NB4 (cell line): ENCODE measurements around the gene SPATA13.

Experiments used
- DNase-seq: peaks from one replicate; pipeline ENCODE4 v3.0.0; 2010; ENCODE audit warnings: low read depth
- H3K4me3 ChIP-seq: one replicate; pipeline ENCODE4 v1.5.1; 2011; ENCODE audit warnings: mild to moderate bottlenecking, low read depth, low read length, moderate library complexity
- MAX ChIP-seq: IDR thresholded peaks from 2 replicates; pipeline ENCODE4 v1.6.1; 2011; ENCODE audit warnings: low read depth, low read length
- MYC ChIP-seq: IDR thresholded peaks from 2 replicates; pipeline ENCODE4 v1.6.1; 2011; ENCODE audit warnings: low read depth, low read length
- POLR2A ChIP-seq: IDR thresholded peaks from 2 replicates; pipeline ENCODE4 v1.6.1; 2011; ENCODE audit warnings: mild to moderate bottlenecking; ENCODE audit not compliant: insufficient read length; ENCODE audit errors: extremely low read depth
- TF ChIP-seq, protein P1 (sequence below): IDR thresholded peaks from one replicate; pipeline ENCODE4 v1.5.1; 2012; ENCODE audit warnings: low read depth, low read length

SPATA13 gene

DNA sequence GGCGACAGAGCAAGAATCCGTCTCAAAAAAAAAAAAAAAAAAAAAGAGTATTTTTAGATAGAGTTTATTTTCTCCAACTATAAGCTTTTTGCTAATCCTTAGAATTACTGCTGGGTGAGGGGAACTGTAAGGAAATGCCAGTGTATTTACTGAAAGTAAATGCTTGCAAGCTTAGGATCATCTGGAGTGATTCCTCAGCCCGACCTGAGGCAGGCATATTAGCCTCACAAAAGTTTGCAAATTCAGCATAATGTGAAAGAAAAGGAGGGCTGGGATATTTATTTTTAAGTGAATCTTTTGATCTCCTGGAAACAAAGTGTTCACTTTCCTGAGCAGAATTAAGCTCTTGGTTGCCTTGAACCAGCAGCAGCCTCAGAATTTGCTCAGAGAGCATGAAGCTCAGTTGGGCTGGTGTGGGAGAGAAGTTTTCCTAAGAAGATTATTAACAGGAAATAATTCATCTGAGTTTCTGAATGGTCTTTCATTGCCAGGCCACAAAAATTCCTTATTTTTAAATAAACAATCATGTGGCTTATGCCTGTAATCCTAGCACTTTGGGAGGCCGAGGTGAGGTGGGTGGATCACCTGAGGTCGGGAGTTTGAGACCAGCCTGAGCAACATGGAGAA lies 24.7 kb upstream of the SPATA13 start:
- no peak for DNase-seq
- H3K4me3 ChIP-seq, result no peak overlapping the region
- TF ChIP-seq MYC (no peak), MAX (no peak), POLR2A (no peak)
- TF ChIP-seq, protein P1, sequence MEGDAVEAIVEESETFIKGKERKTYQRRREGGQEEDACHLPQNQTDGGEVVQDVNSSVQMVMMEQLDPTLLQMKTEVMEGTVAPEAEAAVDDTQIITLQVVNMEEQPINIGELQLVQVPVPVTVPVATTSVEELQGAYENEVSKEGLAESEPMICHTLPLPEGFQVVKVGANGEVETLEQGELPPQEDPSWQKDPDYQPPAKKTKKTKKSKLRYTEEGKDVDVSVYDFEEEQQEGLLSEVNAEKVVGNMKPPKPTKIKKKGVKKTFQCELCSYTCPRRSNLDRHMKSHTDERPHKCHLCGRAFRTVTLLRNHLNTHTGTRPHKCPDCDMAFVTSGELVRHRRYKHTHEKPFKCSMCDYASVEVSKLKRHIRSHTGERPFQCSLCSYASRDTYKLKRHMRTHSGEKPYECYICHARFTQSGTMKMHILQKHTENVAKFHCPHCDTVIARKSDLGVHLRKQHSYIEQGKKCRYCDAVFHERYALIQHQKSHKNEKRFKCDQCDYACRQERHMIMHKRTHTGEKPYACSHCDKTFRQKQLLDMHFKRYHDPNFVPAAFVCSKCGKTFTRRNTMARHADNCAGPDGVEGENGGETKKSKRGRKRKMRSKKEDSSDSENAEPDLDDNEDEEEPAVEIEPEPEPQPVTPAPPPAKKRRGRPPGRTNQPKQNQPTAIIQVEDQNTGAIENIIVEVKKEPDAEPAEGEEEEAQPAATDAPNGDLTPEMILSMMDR, result no peak

- TF ChIP-seq MAX, result no peak
- TF ChIP-seq, protein P1, result no peak
- no peak for TF ChIP-seq POLR2A
- TF ChIP-seq MYC, result no peak
- H3K4me3 ChIP-seq, result no peak overlapping the region
- DNase-seq, result no peak
These were observed 21.6 kb upstream of the SPATA13 start for GRCh38 chr13:24138911-24139310.

DNA sequence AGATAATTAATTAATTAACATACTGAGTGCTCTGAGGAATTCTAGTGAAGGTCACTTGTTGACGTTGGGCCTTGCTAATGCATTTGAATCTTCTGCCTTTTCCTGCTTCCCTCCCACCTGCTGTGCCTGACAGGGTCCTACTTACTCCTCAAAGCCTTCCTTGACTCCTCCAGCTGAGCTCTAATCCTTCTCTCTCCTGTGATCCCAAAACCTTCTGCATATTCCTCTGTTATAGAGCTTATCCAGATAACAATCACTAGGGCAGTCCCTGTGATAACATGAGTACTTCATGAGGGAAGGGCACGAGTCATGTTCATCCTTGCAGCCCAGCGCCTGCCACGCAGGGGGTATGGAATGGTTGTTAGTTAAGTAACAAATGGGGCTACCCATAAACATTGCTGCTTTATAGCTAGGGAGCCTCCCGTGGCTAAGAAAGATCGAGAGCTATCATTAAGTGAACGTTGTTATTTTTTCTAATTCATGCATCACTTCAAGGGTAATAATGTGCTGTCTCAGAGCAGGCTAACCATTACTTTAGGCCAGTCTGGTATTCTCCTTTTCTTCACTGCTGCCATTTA lies 19.1 kb upstream of the SPATA13 start:
- TF ChIP-seq, protein P1, result no peak
- TF ChIP-seq MAX (no peak), MYC (no peak), POLR2A (no peak)
- no peak overlapping the region for H3K4me3 ChIP-seq
- DNase-seq, result no peak

- H3K4me3 ChIP-seq, result no peak overlapping the region
- TF ChIP-seq MAX (no peak), POLR2A (no peak), MYC (no peak)
- TF ChIP-seq, protein P1, result no peak
- DNase-seq, result no peak
These were observed 18.1 kb upstream of the SPATA13 start for GRCh38 chr13:24142453-24142852.

GRCh38 chr13:24142886-24143285 lies 17.6 kb upstream of the SPATA13 start:
- no peak overlapping the region for H3K4me3 ChIP-seq
- no peak for DNase-seq
- TF ChIP-seq MAX, result no peak
- TF ChIP-seq, protein P1, result no peak
- no peak for TF ChIP-seq POLR2A
- no peak for TF ChIP-seq MYC

GRCh38 chr13:24145240-24145639 lies 15.3 kb upstream of the SPATA13 start:
- no peak for DNase-seq
- TF ChIP-seq, protein P1, result no peak
- no peak overlapping the region for H3K4me3 ChIP-seq
